ENCODE results near the gene RAB25. TPM values are rescaled to one million over a fixed set of nuclear protein-coding genes. Genes with fewer than 3 reads are reported as not detected.

Gene RAB25
- total RNA-seq, 1 experiment from 2014 or later = 18.1 TPM

DNA sequence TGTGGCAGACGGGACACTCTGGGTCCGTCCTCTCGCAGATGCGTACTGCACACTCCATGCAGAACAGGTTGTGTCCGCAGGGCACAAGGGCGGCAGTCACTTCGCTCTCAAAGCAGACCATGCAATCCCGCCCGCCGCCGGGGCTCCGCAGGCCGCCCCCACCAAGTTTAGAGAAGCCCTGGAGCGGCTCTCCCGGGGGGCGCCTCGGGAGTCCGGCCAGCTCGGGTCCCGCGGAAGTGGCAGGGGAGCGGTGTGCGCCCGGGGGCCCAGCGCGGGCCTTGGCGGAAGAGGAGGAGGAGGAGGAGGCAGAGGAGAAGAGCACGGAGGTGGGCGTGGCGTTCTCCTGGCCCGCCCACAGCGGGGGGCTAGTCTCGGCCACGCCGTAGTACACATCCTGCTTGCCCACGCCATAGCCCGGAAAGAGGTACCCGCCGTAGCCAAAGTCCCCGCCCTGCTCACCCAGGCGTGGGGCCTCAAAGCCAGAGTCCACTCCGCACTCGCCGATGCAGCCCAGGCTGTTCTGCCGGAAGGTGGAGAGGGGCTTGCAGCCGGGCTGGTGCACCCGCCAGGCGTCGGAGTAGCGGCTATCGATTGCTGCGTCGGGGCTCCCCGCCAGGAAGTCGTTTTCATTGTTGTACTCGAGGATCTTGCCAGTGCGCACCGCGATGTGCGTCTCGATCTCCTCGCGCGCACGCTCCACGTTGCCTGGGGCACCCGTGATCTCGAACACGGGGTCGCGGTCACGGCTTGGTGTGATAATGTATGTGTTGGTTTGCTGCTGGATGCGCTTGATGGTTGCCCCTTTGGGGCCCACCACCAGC lies 15.9 kb downstream of the RAB25 start:
- H3K9me3 ChIP-seq (ENCODE audit: low read length) = no peaks in the 10 kb centered on the region
- no peak overlapping the region for H3K4me2 ChIP-seq (ENCODE audit: low read length)
- TF ChIP-seq, protein P1, sequence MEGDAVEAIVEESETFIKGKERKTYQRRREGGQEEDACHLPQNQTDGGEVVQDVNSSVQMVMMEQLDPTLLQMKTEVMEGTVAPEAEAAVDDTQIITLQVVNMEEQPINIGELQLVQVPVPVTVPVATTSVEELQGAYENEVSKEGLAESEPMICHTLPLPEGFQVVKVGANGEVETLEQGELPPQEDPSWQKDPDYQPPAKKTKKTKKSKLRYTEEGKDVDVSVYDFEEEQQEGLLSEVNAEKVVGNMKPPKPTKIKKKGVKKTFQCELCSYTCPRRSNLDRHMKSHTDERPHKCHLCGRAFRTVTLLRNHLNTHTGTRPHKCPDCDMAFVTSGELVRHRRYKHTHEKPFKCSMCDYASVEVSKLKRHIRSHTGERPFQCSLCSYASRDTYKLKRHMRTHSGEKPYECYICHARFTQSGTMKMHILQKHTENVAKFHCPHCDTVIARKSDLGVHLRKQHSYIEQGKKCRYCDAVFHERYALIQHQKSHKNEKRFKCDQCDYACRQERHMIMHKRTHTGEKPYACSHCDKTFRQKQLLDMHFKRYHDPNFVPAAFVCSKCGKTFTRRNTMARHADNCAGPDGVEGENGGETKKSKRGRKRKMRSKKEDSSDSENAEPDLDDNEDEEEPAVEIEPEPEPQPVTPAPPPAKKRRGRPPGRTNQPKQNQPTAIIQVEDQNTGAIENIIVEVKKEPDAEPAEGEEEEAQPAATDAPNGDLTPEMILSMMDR (conservative IDR thresholded peaks at IDR 0.05; ENCODE audit: low read depth, low read length) = no peak
- TF ChIP-seq EZH2phosphoT487 (IDR thresholded peaks at IDR 0.05; ENCODE audit: borderline replicate concordance, low read length) (no peak), EZH2 (IDR thresholded peaks at IDR 0.05; ENCODE audit: low read length, unreplicated experiment) (no peak)
- peaks cover 24% of the 10 kb centered on the region for H3K79me2 ChIP-seq (ENCODE audit: low read length)
- H3K4me3 ChIP-seq (ENCODE audit: low read length) = no peak overlapping the region
- H3F3A ChIP-seq (ENCODE audit: low read length, unreplicated experiment) = peaks cover 3% of the 10 kb centered on the region
- POLR2A ChIA-PET (ENCODE audit: unreplicated experiment) = no interaction called here
- H3K27ac ChIP-seq (ENCODE audit: low read length) = no peak overlapping the region
- intact Hi-C loops (cut with micrococcal nuclease) = no loop called here
- H3K27me3 ChIP-seq (ENCODE audit: low read length) = no peaks in the 10 kb centered on the region
- no peak for ATAC-seq
- peaks cover 13% of the 10 kb centered on the region for H3K36me3 ChIP-seq (ENCODE audit: low read depth, low read length)
- no peak for DNase-seq
- CTCF ChIA-PET = no interaction called here
- BruUV-seq (replicated peaks) = no TSS peak
- H3K9me2 ChIP-seq (replicated peaks; ENCODE audit: low read length) = no peaks in the 10 kb centered on the region
- H3K9ac ChIP-seq (ENCODE audit: low read length) = no peak overlapping the region
- no peaks in the 10 kb centered on the region for H3K4me1 ChIP-seq (ENCODE audit: insufficient read depth, low read length)
- H2AFZ ChIP-seq (ENCODE audit: low read length) = no peak overlapping the region
- no peaks in the 10 kb centered on the region for H4K20me1 ChIP-seq (ENCODE audit: low read length)

DNA sequence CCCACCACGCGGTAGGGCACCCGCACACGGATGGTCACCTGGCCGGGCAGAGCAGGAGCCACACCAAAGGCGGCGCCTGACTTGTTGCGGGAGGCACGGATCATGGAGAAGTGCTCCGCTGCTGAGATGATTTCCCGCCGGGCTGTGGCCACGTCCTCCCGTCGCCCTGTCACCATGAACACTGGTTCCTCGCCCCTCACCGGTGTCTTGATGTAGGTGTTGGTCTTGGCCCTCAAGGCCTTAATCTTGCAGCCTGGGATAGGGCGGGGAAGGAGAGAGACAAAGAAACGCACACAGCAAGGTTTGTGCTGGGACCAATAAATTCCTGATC lies 16.4 kb downstream of the RAB25 start:
- ChIA-PET CTCF (no interaction called here), POLR2A (ENCODE audit: unreplicated experiment) (no interaction called here)
- Histone ChIP-seq H3K4me2 (ENCODE audit: low read length) (no peak overlapping the region), H3K27ac (ENCODE audit: low read length) (no peak overlapping the region), H2AFZ (ENCODE audit: low read length) (no peak overlapping the region), H3K4me3 (ENCODE audit: low read length) (no peak overlapping the region), H3F3A (ENCODE audit: low read length, unreplicated experiment) (peaks cover 3% of the 10 kb centered on the region), H3K9ac (ENCODE audit: low read length) (no peak overlapping the region), H4K20me1 (ENCODE audit: low read length) (no peaks in the 10 kb centered on the region), H3K36me3 (ENCODE audit: low read depth, low read length) (peaks cover 13% of the 10 kb centered on the region), H3K27me3 (ENCODE audit: low read length) (no peaks in the 10 kb centered on the region), H3K9me3 (ENCODE audit: low read length) (no peaks in the 10 kb centered on the region), H3K4me1 (ENCODE audit: insufficient read depth, low read length) (no peaks in the 10 kb centered on the region), H3K79me2 (ENCODE audit: low read length) (peaks cover 29% of the 10 kb centered on the region), H3K9me2 (replicated peaks; ENCODE audit: low read length) (no peaks in the 10 kb centered on the region)
- no TSS peak for BruUV-seq (replicated peaks)
- no peak for TF ChIP-seq EZH2phosphoT487 (IDR thresholded peaks at IDR 0.05; ENCODE audit: borderline replicate concordance, low read length)
- TF ChIP-seq, protein P1 (conservative IDR thresholded peaks at IDR 0.05; ENCODE audit: low read depth, low read length) = no peak
- no peak for TF ChIP-seq EZH2 (IDR thresholded peaks at IDR 0.05; ENCODE audit: low read length, unreplicated experiment)
- ATAC-seq = no peak
- DNase-seq = no peak
- intact Hi-C loops (cut with micrococcal nuclease) = no loop called here

DNA sequence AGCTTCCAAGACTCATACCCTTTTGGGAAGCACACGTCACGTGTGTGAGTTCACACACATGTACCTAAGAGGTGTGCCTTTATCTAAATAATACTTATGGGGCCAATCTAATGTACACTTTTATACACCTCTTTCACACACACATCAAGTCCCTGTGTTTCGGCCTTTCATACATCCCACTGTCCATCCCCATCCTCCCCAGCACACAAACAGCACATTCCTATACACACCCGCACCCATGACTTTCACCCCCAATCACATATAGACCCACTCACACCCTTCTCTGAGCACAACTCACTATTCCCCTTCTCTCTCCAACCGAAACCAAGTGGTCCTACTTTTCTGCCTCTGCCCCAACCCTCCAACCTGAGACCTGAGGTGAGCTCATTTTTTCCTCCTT lies 17.8 kb downstream of the RAB25 start:
- H3K79me2 ChIP-seq (ENCODE audit: low read length) = peaks cover 29% of the 10 kb centered on the region
- POLR2A ChIA-PET (ENCODE audit: unreplicated experiment) = interaction anchor here (0.6 kb wide), 1 partner anchor 417 kb away, joined by 3 read pairs; no protein-coding TSS in a partner anchor
- no peak overlapping the region for H3K9ac ChIP-seq (ENCODE audit: low read length)

More for the DNA sequence above, 17.8 kb downstream of the RAB25 start:
- no peak overlapping the region for H3K4me2 ChIP-seq (ENCODE audit: low read length)
- intact Hi-C loops (cut with micrococcal nuclease) = no loop called here
- no peaks in the 10 kb centered on the region for H3K9me3 ChIP-seq (ENCODE audit: low read length)
- H3K4me3 ChIP-seq (ENCODE audit: low read length) = no peak overlapping the region
- H3K36me3 ChIP-seq (ENCODE audit: low read depth, low read length) = peaks cover 13% of the 10 kb centered on the region
- no peaks in the 10 kb centered on the region for H3K9me2 ChIP-seq (replicated peaks; ENCODE audit: low read length)
- no peak overlapping the region for H3K27ac ChIP-seq (ENCODE audit: low read length)
- no peak for ATAC-seq
- DNase-seq = no peak
- TF ChIP-seq, protein P1 (conservative IDR thresholded peaks at IDR 0.05; ENCODE audit: low read depth, low read length) = no peak
- TF ChIP-seq EZH2 (IDR thresholded peaks at IDR 0.05; ENCODE audit: low read length, unreplicated experiment) = no peak
- TF ChIP-seq EZH2phosphoT487 (IDR thresholded peaks at IDR 0.05; ENCODE audit: borderline replicate concordance, low read length) = no peak
- no TSS peak for BruUV-seq (replicated peaks)
- CTCF ChIA-PET = no interaction called here
- peaks cover 2% of the 10 kb centered on the region for H3F3A ChIP-seq (ENCODE audit: low read length, unreplicated experiment)
- H3K4me1 ChIP-seq (ENCODE audit: insufficient read depth, low read length) = 0 out of 2 replicates have a peak, but pooled peaks cover 2% of the 10 kb centered on the region
- H2AFZ ChIP-seq (ENCODE audit: low read length) = no peak overlapping the region
- no peaks in the 10 kb centered on the region for H3K27me3 ChIP-seq (ENCODE audit: low read length)
- H4K20me1 ChIP-seq (ENCODE audit: low read length) = no peaks in the 10 kb centered on the region

Measured in PC-3 (cell line).